Gastrocnemius medialis (tissue), 4 donors: ENCODE results near the gene OPN4. TPM values are rescaled to one million over a fixed set of nuclear protein-coding genes. Genes with fewer than 3 reads are reported as not detected.

Experiments
- ATAC-seq, 2 donors: fragments of 150-250 bp; one replicate each; pipeline ENCODE4 v1.9.1; 2016
- DNase-seq, 2 donors: peaks; one replicate each; pipeline ENCODE4 v3.0.0-alpha.2; 2019
- H3K27ac ChIP-seq, 4 donors: fragments of 200-600 bp; sonication (generic); 1 replicate in 1 of 4; 2 replicates in 3 of 4; pipeline ENCODE4 v1.5.1; 2016 to 2018; ENCODE audit warnings: mild to moderate bottlenecking in 2 of 4, moderate library complexity in 1 of 4
- H3K27me3 ChIP-seq, 3 donors: fragments of 200-600 bp; sonication (generic) in 2 of 3; 1 replicate in 1 of 3; 2 replicates in 2 of 3; pipeline versions ENCODE4 v1.5.1 to v1.6.0; 2016 to 2019; ENCODE audit warnings: mild to moderate bottlenecking in 1 of 3, moderate library complexity in 1 of 3
- H3K36me3 ChIP-seq, 2 donors: fragments of 200-600 bp; sonication (generic) in 1 of 2; one replicate each; pipeline ENCODE4 v1.5.1; 2017 to 2018
- H3K4me1 ChIP-seq, 2 donors: fragments of 200-600 bp; sonication (generic) in 1 of 2; one replicate each; pipeline ENCODE4 v1.5.1; 2016 to 2017; ENCODE audit warnings: mild to moderate bottlenecking in 2 of 2
- H3K4me3 ChIP-seq, 4 donors: fragments of 200-600 bp; sonication (generic) in 3 of 4; 1 replicate in 1 of 4; 2 replicates in 3 of 4; pipeline ENCODE4 v1.5.1; 2016 to 2019; ENCODE audit warnings: mild to moderate bottlenecking in 2 of 4
- H3K9me3 ChIP-seq, 3 donors: fragments of 200-600 bp; sonication (generic) in 2 of 3; 1 replicate in 1 of 3; 2 replicates in 2 of 3; pipeline ENCODE4 v1.5.1; 2016 to 2019
- POLR2A ChIP-seq, 2 donors: fragments of 450-650 bp; IDR thresholded peaks; one replicate each; pipeline ENCODE4 v1.6.1; 2017; ENCODE audit warnings: antibody characterized with exemption in 2 of 2, mild to moderate bottlenecking in 2 of 2, moderate library complexity in 2 of 2
- in situ Hi-C, 4 donors: fragments of 200-750 bp; cut with MboI; loops; one replicate each; pipeline versions ENCODE4 v1.15.0 to v1.8.0; 2017; ENCODE audit warnings: low sequenced_read_pairs in 4 of 4
- intact Hi-C: fragments of 100-400 bp; cut with DNase I; formaldehyde crosslinking; loops from one replicate; pipeline ENCODE4 v1.15.1; 2023; ENCODE audit warnings: low total_unique reads
- total RNA-seq, 4 donors: library from RNA; depleted of rRNA; stranded (reverse); fragments of >200 nt; gene quantifications; one replicate each; pipeline versions ENCODE4 v1.1.0 to v1.2.3, GENCODE V29; 2016
- TF ChIP-seq, protein P1 (sequence below), 5 experiments: fragments of 450-650 bp in 3 of 5; fragments of 200-600 bp in 2 of 5; sonication (generic) in 2 of 5; IDR thresholded peaks in 4 of 5; conservative IDR thresholded peaks in 1 of 5; 1 replicate in 4 of 5; 2 replicates in 1 of 5; pipeline ENCODE4 v1.5.1; 2016 to 2019; ENCODE audit warnings: antibody characterized with exemption in 5 of 5, mild to moderate bottlenecking in 3 of 5, moderate library complexity in 3 of 5

OPN4 gene
- total RNA-seq, 4 donors from 2014 or later = 0.13 to 4.2 (median 0.92) TPM; not detected in 1

DNA sequence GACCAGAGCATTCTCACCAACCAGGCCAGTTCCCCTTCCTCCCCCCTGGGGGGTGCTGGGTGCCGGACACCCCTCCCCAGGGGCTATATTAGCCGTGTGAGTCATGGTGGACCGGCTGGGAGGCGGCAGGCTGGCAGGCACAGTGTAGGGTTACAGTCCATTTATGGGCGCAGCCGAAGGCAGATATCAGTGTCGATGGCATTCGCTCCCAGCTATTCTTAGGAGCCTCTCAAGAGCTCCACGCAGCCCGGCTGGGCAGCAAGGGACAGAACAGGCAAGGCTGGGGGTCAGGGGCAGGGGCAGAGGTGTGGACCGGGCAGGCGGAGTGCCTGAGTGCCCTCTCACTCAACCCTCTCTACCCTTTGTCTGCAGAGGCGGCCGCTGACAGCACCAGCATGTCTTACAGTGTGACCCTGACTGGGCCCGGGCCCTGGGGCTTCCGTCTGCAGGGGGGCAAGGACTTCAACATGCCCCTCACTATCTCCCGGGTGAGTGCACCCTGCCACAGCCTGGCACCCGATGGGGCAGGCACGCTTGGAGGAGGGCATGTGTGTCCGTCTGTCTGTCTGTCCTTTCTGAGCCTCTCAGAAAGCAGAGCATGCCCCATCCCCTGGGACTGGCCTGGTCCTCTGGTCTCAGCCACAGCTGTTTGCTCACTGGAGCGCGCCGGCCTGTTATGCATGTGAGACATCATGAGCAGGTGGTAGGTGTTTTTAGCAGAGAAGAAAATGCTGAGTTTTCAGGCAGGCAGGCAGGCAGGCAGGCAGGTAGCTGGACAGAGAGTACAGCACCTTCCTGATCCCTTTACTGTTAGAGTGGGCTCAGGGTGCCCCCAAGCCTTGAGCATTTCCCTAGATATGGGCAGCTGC lies 14.2 kb downstream of the OPN4 start, which contains the start of gene LDB3:
LDB3 (plus strand) TSS at position 215 of the 869 bp plus-strand sequence; CDS start at position 396, 181 bp downstream.
- Histone ChIP-seq H3K4me1 (peaks cover 86 to 98% of the 10 kb centered on the region in 2 donors), H3K36me3 (no peaks in the 10 kb centered on the region), H3K27ac (peak within 1 kb of the TSS; percentile 98 to 100 (median 99)), H3K27me3 (no peaks in the 10 kb centered on the region), H3K4me3 (peak within 1 kb of the TSS; percentile 51 to 79 (median 69)), H3K9me3 (no peaks in the 10 kb centered on the region)
- intact Hi-C loops (loop anchor here (5.0 kb wide), 1 partner anchor 89 kb away; the partner anchor contains the start of gene BMPR1A), in situ Hi-C loops (no loop called here)
- DNase-seq = peak; percentile 91 to 97
- TF ChIP-seq, protein P1, sequence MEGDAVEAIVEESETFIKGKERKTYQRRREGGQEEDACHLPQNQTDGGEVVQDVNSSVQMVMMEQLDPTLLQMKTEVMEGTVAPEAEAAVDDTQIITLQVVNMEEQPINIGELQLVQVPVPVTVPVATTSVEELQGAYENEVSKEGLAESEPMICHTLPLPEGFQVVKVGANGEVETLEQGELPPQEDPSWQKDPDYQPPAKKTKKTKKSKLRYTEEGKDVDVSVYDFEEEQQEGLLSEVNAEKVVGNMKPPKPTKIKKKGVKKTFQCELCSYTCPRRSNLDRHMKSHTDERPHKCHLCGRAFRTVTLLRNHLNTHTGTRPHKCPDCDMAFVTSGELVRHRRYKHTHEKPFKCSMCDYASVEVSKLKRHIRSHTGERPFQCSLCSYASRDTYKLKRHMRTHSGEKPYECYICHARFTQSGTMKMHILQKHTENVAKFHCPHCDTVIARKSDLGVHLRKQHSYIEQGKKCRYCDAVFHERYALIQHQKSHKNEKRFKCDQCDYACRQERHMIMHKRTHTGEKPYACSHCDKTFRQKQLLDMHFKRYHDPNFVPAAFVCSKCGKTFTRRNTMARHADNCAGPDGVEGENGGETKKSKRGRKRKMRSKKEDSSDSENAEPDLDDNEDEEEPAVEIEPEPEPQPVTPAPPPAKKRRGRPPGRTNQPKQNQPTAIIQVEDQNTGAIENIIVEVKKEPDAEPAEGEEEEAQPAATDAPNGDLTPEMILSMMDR (IDR thresholded peaks at IDR 0.05 in 4 of 5, conservative IDR thresholded peaks at IDR 0.05 in 1 of 5) = no peak
- peak; percentile 92 to 98 for TF ChIP-seq POLR2A (IDR thresholded peaks at IDR 0.05)
- ATAC-seq = peak; percentile 48 to 56

- H3K36me3 ChIP-seq = no peaks in the 10 kb centered on the region
- H3K9me3 ChIP-seq = no peaks in the 10 kb centered on the region
- peaks cover 88 to 97% of the 10 kb centered on the region in 2 donors for H3K4me1 ChIP-seq
- ATAC-seq (peak; percentile 10 to 30), DNase-seq (peak; percentile 54 to 86)
- H3K4me3 ChIP-seq = peak overlapping the region; percentile 51 to 79 (median 69)
- peak overlapping the region; percentile 98 to 100 (median 99) for H3K27ac ChIP-seq
- no peaks in the 10 kb centered on the region for H3K27me3 ChIP-seq
- intact Hi-C loops (loop anchor here (5.0 kb wide), 1 partner anchor 138 kb away; no protein-coding TSS in a partner anchor), in situ Hi-C loops (loop anchor here in 1 of 4 donors (10.0 kb wide), 1 partner anchor 146 kb away; the partner anchor contains the start of gene WAPL)
- TF ChIP-seq POLR2A (IDR thresholded peaks at IDR 0.05) = peak; percentile 18 to 72
- TF ChIP-seq, protein P1 (IDR thresholded peaks at IDR 0.05 in 4 of 5, conservative IDR thresholded peaks at IDR 0.05 in 1 of 5) = peak in 1 of 5 experiments; percentile 24
Measured at GRCh38 chr10:86670290-86670811, 16.0 kb downstream of the OPN4 start.

GRCh38 chr10:86670876-86671275 lies 16.5 kb downstream of the OPN4 start:
- H3K36me3 ChIP-seq = no peaks in the 10 kb centered on the region
- no peaks in the 10 kb centered on the region for H3K9me3 ChIP-seq
- intact Hi-C loops = loop anchor here (5.0 kb wide), 1 partner anchor 139 kb away; no protein-coding TSS in a partner anchor
- no peak for DNase-seq
- H3K27me3 ChIP-seq = no peaks in the 10 kb centered on the region
- peaks cover 89 to 97% of the 10 kb centered on the region in 2 donors for H3K4me1 ChIP-seq
- H3K27ac ChIP-seq = peak overlapping the region; percentile 98 to 100 (median 99)
- TF ChIP-seq, protein P1 (IDR thresholded peaks at IDR 0.05 in 4 of 5, conservative IDR thresholded peaks at IDR 0.05 in 1 of 5) = no peak
- no peak for TF ChIP-seq POLR2A (IDR thresholded peaks at IDR 0.05)
- no peak for ATAC-seq
- in situ Hi-C loops = loop anchor here in 1 of 4 donors (10.0 kb wide), 1 partner anchor 146 kb away; the partner anchor contains the start of gene WAPL
- H3K4me3 ChIP-seq = peak overlapping the region; percentile 51 to 79 (median 69)

DNA sequence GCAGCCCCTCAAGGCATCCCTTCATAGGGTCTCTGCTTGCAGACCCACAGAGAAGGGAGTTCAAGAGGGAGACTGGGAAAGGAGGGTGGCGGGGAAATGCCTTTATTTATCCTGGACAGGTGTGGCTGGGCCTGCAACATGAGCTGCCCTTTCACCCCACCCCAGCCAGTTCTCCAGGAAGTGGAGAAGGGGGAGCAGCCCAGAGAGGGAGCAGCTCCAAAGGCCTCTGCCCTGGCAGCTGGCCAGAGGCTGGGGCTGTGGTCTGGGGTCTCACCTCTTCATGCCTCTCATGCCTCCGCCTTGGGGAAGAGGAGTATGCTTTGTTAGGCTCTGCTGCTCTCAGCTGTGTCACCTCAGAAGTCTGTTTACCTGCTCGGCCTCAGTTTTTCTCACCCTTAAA lies 17.1 kb downstream of the OPN4 start:
- Histone ChIP-seq H3K27ac (peak overlapping the region; percentile 98 to 100 (median 99)), H3K4me3 (peak overlapping the region; percentile 51 to 79 (median 69)), H3K4me1 (peaks cover 89 to 97% of the 10 kb centered on the region in 2 donors), H3K9me3 (no peaks in the 10 kb centered on the region), H3K36me3 (no peaks in the 10 kb centered on the region), H3K27me3 (no peaks in the 10 kb centered on the region)
- TF ChIP-seq POLR2A (IDR thresholded peaks at IDR 0.05) = peak; percentile 30 to 45
- TF ChIP-seq, protein P1 (IDR thresholded peaks at IDR 0.05 in 4 of 5, conservative IDR thresholded peaks at IDR 0.05 in 1 of 5) = no peak
- peak; percentile 63 to 80 for DNase-seq
- in situ Hi-C loops (loop anchor here in 1 of 4 donors (10.0 kb wide), 1 partner anchor 147 kb away; the partner anchor contains the start of gene WAPL), intact Hi-C loops (loop anchor here (5.0 kb wide), 1 partner anchor 139 kb away; no protein-coding TSS in a partner anchor)
- peak in 1 of 2 donors; percentile 4 for ATAC-seq
